ENCODE measurements around the gene ATXN2. TPM values are rescaled to one million over a fixed set of nuclear protein-coding genes. Genes with fewer than 3 reads are reported as not detected.

The ATXN2 gene
- total RNA-seq, 1 donor: 45.7 TPM

GRCh38 chr12:111426344-111427185 lies 172.6 kb downstream of the ATXN2 start:
- no peak overlapping the region for H3K4me3 ChIP-seq (ENCODE audit: low read depth, low read length)
- TF ChIP-seq, protein P1, sequence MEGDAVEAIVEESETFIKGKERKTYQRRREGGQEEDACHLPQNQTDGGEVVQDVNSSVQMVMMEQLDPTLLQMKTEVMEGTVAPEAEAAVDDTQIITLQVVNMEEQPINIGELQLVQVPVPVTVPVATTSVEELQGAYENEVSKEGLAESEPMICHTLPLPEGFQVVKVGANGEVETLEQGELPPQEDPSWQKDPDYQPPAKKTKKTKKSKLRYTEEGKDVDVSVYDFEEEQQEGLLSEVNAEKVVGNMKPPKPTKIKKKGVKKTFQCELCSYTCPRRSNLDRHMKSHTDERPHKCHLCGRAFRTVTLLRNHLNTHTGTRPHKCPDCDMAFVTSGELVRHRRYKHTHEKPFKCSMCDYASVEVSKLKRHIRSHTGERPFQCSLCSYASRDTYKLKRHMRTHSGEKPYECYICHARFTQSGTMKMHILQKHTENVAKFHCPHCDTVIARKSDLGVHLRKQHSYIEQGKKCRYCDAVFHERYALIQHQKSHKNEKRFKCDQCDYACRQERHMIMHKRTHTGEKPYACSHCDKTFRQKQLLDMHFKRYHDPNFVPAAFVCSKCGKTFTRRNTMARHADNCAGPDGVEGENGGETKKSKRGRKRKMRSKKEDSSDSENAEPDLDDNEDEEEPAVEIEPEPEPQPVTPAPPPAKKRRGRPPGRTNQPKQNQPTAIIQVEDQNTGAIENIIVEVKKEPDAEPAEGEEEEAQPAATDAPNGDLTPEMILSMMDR (IDR thresholded peaks at IDR 0.05; ENCODE audit: insufficient read depth, low read length): no peak
- DNase-seq (ENCODE audit: low read depth): no peak

DNA sequence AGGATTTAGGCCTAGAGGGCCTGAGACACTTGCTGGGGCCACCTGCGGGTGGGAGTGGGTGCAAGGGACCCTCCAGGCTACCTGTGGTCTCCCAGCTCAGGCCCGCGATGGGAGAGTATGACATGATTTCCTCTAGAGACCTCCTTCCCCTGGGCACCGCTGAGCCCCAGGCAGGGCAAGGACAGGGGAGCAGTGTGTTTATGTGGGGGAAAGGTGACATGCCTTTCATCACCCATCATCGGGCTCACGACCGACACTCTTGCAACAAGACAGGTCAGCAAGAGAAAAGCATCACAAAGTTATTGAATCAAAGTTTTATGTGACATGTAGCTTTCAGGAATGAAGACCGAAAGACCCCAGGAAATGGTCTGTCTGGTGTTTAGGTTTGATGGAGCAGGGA lies 173.5 kb downstream of the ATXN2 start:
- H3K4me3 ChIP-seq (ENCODE audit: low read depth, low read length): no peak overlapping the region
- TF ChIP-seq, protein P1 (IDR thresholded peaks at IDR 0.05; ENCODE audit: insufficient read depth, low read length): no peak
- no peak for DNase-seq (ENCODE audit: low read depth)

- TF ChIP-seq, protein P1 (IDR thresholded peaks at IDR 0.05; ENCODE audit: insufficient read depth, low read length): no peak
- DNase-seq (ENCODE audit: low read depth): no peak
- H3K4me3 ChIP-seq (ENCODE audit: low read depth, low read length): no peak overlapping the region
Measured at GRCh38 chr12:111424793-111425251, 174.3 kb downstream of the ATXN2 start.

DNA sequence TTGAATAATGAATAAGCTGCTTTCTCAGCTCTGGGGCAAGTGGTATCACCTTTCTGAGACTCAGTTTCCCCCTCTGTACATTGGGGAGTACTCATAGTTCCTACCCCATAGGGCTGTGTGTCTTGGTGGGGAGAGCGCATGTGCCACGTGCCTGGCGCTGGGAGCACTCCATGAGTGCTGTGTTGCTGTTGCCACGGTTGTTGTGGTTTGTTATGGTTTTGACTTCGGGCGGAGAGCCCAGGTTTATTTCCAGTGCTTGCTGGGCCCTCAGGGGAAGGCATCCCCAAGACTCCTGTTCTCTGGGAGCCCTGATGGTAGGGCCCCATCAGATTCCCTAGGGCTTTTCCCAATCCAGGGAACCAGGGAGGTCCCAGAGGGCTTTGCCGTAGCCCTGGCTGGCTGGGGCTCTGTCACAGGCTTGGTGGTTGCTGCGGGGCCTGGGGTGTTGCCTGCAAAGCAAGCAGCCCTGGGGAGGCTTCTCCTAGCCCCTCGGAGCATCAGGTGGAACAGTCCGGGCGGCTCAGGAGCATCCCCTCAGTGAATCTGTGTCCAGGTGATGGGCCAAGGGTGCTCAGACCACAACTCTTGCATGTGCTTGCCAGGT lies 174.8 kb downstream of the ATXN2 start:
- TF ChIP-seq, protein P1 (IDR thresholded peaks at IDR 0.05; ENCODE audit: insufficient read depth, low read length): no peak
- no peak overlapping the region for H3K4me3 ChIP-seq (ENCODE audit: low read depth, low read length)
- DNase-seq (ENCODE audit: low read depth): no peak

DNA sequence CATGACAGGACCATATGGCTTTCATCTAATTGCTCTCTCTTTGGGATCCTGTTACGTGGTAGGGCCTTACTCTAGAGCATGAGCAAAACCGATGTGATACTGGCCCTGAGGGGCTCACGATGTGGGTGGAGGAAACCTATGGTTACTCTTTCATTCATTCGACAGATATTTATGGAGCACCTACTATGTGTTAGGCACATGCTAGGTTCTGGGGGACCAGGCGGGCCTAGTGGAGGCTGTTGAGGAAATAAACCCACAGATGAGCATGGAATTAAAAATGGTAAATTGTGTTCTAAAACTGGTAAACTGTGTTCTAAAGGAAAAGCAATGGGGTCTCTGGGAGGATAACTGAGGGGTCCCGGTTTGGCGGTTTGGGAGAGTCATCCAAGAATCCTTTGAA lies 178.6 kb downstream of the ATXN2 start:
- no peak for DNase-seq (ENCODE audit: low read depth)

GRCh38 chr12:111419784-111420183 lies 179.3 kb downstream of the ATXN2 start:
- H3K4me3 ChIP-seq (ENCODE audit: low read depth, low read length): no peak overlapping the region
- TF ChIP-seq, protein P1 (IDR thresholded peaks at IDR 0.05; ENCODE audit: insufficient read depth, low read length): no peak
- no peak for DNase-seq (ENCODE audit: low read depth)

More for the DNA sequence above, 178.6 kb downstream of the ATXN2 start:
- no peak overlapping the region for H3K4me3 ChIP-seq (ENCODE audit: low read depth, low read length)
- TF ChIP-seq, protein P1 (IDR thresholded peaks at IDR 0.05; ENCODE audit: insufficient read depth, low read length): no peak

Data from fibroblast of the aortic adventitia (primary cell).